GM10248 (cell line): ENCODE measurements around the gene CLEC2A.
"Not testable (repeated sequence)": the region's sequence is repeated elsewhere in the genome, so short reads cannot be mapped to it uniquely, and the experiment has no call there.

Source experiments
- CTCF ChIA-PET: fragments of 300-600 bp; sonication (Branson Sonifier 250); formaldehyde crosslinking; extraction: SDS; loops from one replicate; lab custom pipeline; 2021; ENCODE audit warnings: antibody characterized with exemption; lab: Yijun Ruan, JAX
- POLR2A ChIA-PET: fragments of 350-650 bp; sonication (Branson Sonifier 250); formaldehyde crosslinking; extraction: SDS; loops from one replicate; lab custom pipeline; 2020; ENCODE audit warnings: antibody characterized with exemption; lab: Yijun Ruan, JAX
- DNase-seq: peaks from one replicate; pipeline ENCODE4 v3.0.0; 2012; ENCODE audit errors: extremely low spot score
- CTCF ChIP-seq: IDR thresholded peaks from 2 replicates; pipeline ENCODE4 v1.5.1; 2012; ENCODE audit warnings: mild to moderate bottlenecking, low read depth; ENCODE audit errors: extremely low read depth, missing control alignments, control extremely low read depth

Gene CLEC2A

DNA sequence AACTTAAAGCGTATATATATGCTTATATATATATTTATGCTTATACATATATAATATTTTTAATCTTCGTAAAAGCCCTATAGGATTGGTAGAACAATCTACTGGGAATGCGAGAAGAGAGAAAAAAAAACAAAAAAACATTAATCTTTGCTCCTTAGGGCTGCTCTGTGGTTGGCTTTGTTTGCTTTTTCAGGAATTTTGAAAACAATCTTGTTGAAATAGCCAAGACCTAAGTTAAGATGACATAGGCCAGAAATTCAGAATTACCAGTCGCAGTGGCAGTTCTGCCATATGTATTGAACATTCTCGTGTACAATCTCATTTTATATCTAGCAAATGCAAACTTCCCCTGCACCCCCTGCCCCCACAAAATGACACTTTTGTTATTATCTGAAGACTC, 50.2 kb downstream of the CLEC2A start:
- no peak for DNase-seq
- no peak for TF ChIP-seq CTCF
- ChIA-PET POLR2A (no interaction called here), CTCF (interaction anchor here (1.2 kb wide), 1 partner anchor 12 kb away, joined by 3 read pairs; no protein-coding TSS in a partner anchor)

- ChIA-PET POLR2A (no interaction called here), CTCF (interaction anchor here (1.5 kb wide), 1 partner anchor 130 kb away, joined by 4 read pairs; no protein-coding TSS in a partner anchor)
- DNase-seq = no peak
- no peak for TF ChIP-seq CTCF
These were observed 50.9 kb downstream of the CLEC2A start, which contains the start of gene KLRF2 for GRCh38 chr12:9881246-9881645. KLRF2 (plus strand) TSS chr12:9881489; CDS start chr12:9881596, 107 bp downstream.

DNA sequence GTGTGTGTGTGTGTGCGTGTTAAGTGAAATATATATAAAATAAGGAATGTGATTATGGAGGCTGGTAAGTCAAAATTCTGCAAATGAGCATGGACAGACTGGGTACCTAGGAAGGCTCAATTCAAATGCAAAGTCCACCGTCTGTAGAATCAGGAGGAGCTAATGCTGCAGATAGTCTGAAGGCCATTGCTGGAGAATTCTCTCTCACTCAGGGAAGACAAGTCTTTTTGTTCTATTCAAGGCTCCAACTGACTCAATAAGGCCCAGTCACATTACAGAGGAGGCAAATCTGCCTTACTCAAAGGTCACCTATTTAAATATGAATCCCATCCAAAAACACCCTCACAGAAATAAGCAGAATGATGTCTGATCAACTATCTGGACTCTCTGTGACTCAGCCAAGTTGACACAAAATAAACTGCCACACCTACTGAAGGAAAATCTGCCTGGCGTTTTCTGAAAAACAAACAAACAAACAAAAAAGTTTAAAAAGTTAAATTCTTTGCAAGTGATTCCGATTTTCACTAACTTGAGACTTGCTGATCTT, 51.6 kb downstream of the CLEC2A start:
- POLR2A ChIA-PET = no interaction called here

GRCh38 chr12:9876120-9876519, 56.0 kb downstream of the CLEC2A start:
- POLR2A ChIA-PET, CTCF ChIA-PET, DNase-seq: not testable (repeated sequence)

More for the DNA sequence above, 51.6 kb downstream of the CLEC2A start:
- no peak for TF ChIP-seq CTCF
- no peak for DNase-seq
- CTCF ChIA-PET = interaction anchor here (1.5 kb wide), 1 partner anchor 129 kb away, joined by 4 read pairs; no protein-coding TSS in a partner anchor

GRCh38 chr12:9872742-9873141, 59.4 kb downstream of the CLEC2A start:
- no peak for DNase-seq
- CTCF ChIA-PET = interaction anchor here (0.9 to 2.0 kb wide), 9 partner anchors 12 to 130 kb away, joined by 3 to 6 read pairs (median 4); no protein-coding TSS in a partner anchor
- no peak for TF ChIP-seq CTCF
- POLR2A ChIA-PET = no interaction called here

GRCh38 chr12:9872162-9872561, 60.0 kb downstream of the CLEC2A start:
- TF ChIP-seq CTCF = no peak
- no peak for DNase-seq
- ChIA-PET CTCF (interaction anchor here (0.7 to 2.0 kb wide), 11 partner anchors 11 to 281 kb away, joined by 3 to 6 read pairs (median 3); no protein-coding TSS in a partner anchor), POLR2A (no interaction called here)

DNA sequence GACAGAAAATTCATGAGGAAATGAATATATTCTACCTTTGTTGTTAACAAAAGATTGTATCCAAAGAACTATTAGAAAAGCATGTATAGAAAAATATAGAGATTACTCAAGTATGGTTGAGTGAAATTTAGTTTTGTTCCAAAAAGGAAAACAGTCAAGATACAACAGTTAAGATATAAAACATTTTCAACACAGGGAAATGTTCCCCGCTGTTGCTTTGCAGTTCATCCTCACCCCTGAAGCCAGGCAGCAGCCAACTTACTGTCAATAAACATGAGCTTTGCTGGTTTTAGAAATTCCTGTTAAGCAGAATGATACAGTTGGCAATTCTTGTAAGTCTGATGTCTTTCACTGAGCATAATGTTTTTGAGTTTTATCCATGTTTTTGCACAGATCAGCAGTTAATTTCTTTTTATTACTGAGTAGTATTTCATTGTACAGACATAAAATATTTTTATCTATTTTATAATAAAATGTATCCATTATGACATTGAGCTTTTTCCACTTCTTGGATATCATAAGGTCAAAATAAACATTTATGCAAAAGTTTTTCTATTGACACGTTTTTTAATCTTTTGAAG, 61.8 kb downstream of the CLEC2A start:
- TF ChIP-seq CTCF = no peak
- ChIA-PET POLR2A (no interaction called here), CTCF (no interaction called here)
- no peak for DNase-seq
